ENCODE results near the gene VPS13D.

The VPS13D gene

GRCh38 chr1:12231276-12231595, 1.4 kb downstream of the VPS13D start:
- TF ChIP-seq, protein P1, sequence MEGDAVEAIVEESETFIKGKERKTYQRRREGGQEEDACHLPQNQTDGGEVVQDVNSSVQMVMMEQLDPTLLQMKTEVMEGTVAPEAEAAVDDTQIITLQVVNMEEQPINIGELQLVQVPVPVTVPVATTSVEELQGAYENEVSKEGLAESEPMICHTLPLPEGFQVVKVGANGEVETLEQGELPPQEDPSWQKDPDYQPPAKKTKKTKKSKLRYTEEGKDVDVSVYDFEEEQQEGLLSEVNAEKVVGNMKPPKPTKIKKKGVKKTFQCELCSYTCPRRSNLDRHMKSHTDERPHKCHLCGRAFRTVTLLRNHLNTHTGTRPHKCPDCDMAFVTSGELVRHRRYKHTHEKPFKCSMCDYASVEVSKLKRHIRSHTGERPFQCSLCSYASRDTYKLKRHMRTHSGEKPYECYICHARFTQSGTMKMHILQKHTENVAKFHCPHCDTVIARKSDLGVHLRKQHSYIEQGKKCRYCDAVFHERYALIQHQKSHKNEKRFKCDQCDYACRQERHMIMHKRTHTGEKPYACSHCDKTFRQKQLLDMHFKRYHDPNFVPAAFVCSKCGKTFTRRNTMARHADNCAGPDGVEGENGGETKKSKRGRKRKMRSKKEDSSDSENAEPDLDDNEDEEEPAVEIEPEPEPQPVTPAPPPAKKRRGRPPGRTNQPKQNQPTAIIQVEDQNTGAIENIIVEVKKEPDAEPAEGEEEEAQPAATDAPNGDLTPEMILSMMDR (IDR thresholded peaks at IDR 0.05; ENCODE audit: insufficient read depth, low read depth, low read length, missing control alignments) = no peak

DNA sequence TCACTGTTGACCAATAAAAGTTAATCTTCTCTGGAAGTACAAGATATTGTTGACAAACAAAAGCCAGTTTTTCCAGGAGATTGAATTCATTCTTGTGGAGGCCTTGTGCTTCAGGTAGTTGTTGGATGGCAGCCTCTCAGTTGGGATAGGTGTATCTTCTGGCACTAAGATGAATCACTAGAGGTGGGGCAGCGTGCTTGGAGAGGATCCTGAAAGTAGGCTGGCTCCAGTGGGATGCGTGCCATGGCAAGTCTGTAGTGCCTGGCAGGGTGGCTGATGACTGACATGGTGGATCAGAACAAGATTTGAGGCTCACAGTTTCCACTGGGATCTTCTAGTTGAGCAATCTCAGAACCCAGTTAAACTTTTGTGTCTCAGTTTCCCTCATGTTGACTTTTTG, 2.4 kb downstream of the VPS13D start:
- peak; percentile 99 for DNase-seq (ENCODE audit: low read depth)
- TF ChIP-seq, protein P1 (IDR thresholded peaks at IDR 0.05; ENCODE audit: insufficient read depth, low read depth, low read length, missing control alignments) = no peak
- H3K4me3 ChIP-seq (ENCODE audit: low read length) = no peak overlapping the region

More at GRCh38 chr1:12231276-12231595, 1.4 kb downstream of the VPS13D start:
- DNase-seq (ENCODE audit: low read depth) = peak; percentile 82
- peak overlapping the region; percentile 94 for H3K4me3 ChIP-seq (ENCODE audit: low read length)

DNA sequence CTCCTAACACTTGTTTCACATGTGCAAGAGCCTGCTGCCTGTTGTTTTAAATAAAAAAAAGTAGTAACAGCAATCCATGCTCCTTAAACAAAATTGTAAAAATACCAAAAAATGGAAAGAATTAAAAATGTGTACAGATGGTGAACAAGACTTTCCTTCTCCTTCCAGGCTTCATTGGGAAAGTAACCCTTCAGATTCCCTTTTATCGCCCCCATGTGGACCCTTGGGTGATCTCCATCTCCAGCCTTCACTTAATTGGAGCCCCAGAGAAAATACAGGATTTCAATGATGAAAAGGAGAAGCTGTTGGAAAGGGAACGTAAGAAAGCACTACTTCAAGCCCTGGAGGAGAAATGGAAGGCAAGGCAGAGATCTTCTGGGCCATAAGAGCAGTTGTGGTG, 14.2 kb downstream of the VPS13D start:
- peak; percentile 21 for DNase-seq (ENCODE audit: low read depth)
- no peak overlapping the region for H3K4me3 ChIP-seq (ENCODE audit: low read length)
- TF ChIP-seq, protein P1 (IDR thresholded peaks at IDR 0.05; ENCODE audit: insufficient read depth, low read depth, low read length, missing control alignments) = peak; percentile 36

- H3K4me3 ChIP-seq (ENCODE audit: low read length) = no peak overlapping the region
- TF ChIP-seq, protein P1 (IDR thresholded peaks at IDR 0.05; ENCODE audit: insufficient read depth, low read depth, low read length, missing control alignments) = no peak
- peak; percentile 70 for DNase-seq (ENCODE audit: low read depth)
These were observed 14.8 kb downstream of the VPS13D start for GRCh38 chr1:12244585-12244984.

- DNase-seq (ENCODE audit: low read depth) = no peak
- TF ChIP-seq, protein P1 (IDR thresholded peaks at IDR 0.05; ENCODE audit: insufficient read depth, low read depth, low read length, missing control alignments) = no peak
- H3K4me3 ChIP-seq (ENCODE audit: low read length) = no peak overlapping the region
These were observed 15.3 kb downstream of the VPS13D start for GRCh38 chr1:12245116-12245515.

DNA sequence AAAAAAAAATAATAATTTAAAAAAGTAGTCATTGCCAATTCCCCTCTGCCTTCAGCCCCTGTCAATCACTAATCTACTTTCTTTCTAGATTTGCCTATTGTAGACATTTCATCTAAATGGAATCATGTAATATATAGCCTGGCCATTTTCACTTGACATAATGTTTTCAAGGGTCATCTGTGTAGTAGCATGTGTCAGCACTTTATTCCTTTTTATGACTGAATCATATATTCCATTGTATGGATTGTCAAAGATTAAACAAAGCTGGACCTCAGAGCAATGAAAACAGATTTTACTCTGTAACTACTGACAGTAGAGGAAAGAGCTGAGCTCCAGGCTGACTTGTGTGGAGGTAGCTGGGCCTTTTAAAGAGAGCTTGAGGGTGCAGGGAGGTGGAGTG, 15.9 kb downstream of the VPS13D start:
- no peak overlapping the region for H3K4me3 ChIP-seq (ENCODE audit: low read length)
- TF ChIP-seq, protein P1 (IDR thresholded peaks at IDR 0.05; ENCODE audit: insufficient read depth, low read depth, low read length, missing control alignments) = no peak
- no peak for DNase-seq (ENCODE audit: low read depth)

DNA sequence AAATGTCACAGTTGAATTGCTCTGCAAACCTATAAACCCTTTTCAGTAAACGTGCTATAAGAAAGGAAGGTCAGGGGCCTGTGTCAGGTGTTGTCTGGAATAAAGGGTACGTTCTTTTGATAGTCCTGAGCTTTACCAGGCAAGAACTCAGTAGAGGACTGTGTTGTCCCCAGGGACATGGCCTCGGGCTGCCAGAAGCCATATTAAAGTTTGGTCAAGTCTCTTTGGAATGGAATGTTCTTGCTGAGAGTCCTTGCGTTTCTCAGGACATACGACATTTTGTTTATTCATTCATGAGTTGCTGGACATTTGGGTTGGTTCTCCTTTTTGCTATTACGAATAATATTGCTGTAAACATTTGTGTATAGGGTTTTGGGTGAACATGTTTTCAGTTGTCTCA, 16.8 kb downstream of the VPS13D start:
- TF ChIP-seq, protein P1 (IDR thresholded peaks at IDR 0.05; ENCODE audit: insufficient read depth, low read depth, low read length, missing control alignments) = no peak
- no peak for DNase-seq (ENCODE audit: low read depth)
- H3K4me3 ChIP-seq (ENCODE audit: low read length) = no peak overlapping the region
